ENCODE data around the gene BCR. TPM values are rescaled to one million over a fixed set of nuclear protein-coding genes. Genes with fewer than 3 reads are reported as not detected.

Gene BCR
- total and polyA plus RNA-seq, 10 donors, result 15.2 to 64.8 (median 50.7) TPM

- TF ChIP-seq POLR2A (IDR thresholded peaks at IDR 0.05) (no peak), POLR2AphosphoS5 (IDR thresholded peaks at IDR 0.05) (no peak)
- TF ChIP-seq, protein P1, sequence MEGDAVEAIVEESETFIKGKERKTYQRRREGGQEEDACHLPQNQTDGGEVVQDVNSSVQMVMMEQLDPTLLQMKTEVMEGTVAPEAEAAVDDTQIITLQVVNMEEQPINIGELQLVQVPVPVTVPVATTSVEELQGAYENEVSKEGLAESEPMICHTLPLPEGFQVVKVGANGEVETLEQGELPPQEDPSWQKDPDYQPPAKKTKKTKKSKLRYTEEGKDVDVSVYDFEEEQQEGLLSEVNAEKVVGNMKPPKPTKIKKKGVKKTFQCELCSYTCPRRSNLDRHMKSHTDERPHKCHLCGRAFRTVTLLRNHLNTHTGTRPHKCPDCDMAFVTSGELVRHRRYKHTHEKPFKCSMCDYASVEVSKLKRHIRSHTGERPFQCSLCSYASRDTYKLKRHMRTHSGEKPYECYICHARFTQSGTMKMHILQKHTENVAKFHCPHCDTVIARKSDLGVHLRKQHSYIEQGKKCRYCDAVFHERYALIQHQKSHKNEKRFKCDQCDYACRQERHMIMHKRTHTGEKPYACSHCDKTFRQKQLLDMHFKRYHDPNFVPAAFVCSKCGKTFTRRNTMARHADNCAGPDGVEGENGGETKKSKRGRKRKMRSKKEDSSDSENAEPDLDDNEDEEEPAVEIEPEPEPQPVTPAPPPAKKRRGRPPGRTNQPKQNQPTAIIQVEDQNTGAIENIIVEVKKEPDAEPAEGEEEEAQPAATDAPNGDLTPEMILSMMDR (IDR thresholded peaks at IDR 0.05 in 8 of 11, conservative IDR thresholded peaks at IDR 0.05 in 3 of 11), result no peak
- WGBS, 5 donors, result 77 to 91% (median 80%) methylated on average over 7 of the region's 7 CpGs
- H3K27ac ChIP-seq, result peak overlapping the region in 6 of 8 donors; percentile 81 to 98 (median 88)
- DNase-seq, result peak; percentile 85
- H3K4me1 ChIP-seq, result peaks cover 0 to 65% (median 26%) of the 10 kb centered on the region in 6 donors
- intact Hi-C loops (cut with DNase I; ENCODE audit: low total_unique reads), result no loop called here
- H3K9me3 ChIP-seq, result no peaks in the 10 kb centered on the region
- peak overlapping the region in 1 of 8 donors; percentile 28 for H3K4me3 ChIP-seq
- H3K27me3 ChIP-seq (replicated peaks in 1 of 7), result no peaks in the 10 kb centered on the region
- peaks cover 0 to 7% (median 0%) of the 10 kb centered on the region in 6 donors for H3K36me3 ChIP-seq
Observed at GRCh38 chr22:23153994-23154393, 26.3 kb upstream of the BCR start.

DNA sequence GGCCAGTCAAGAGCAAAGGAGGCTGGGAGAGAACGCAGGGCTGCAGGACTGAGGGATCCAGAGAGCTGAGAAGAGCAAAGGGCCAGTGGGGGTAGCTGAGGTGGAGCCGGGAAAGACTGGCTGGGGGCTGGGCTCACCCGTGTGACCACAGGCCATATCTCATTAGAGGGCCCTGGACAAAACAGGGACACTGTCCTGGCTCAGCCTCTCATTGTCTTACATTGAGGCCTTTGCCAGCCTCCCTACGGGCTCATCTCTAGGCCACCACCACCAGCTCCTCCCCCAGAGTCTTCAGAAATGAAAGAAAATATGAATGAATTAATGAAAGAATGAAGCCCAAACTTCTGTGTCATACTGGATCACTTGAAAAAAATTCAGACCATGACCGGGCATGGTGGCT is 25.8 kb upstream of the BCR start:
- H3K36me3 ChIP-seq, result peaks cover 0 to 6% (median 0%) of the 10 kb centered on the region in 6 donors
- TF ChIP-seq POLR2A (IDR thresholded peaks at IDR 0.05), result no peak
- no peak for TF ChIP-seq POLR2AphosphoS5 (IDR thresholded peaks at IDR 0.05)
- TF ChIP-seq, protein P1 (IDR thresholded peaks at IDR 0.05 in 8 of 11, conservative IDR thresholded peaks at IDR 0.05 in 3 of 11), result no peak
- intact Hi-C loops (cut with DNase I; ENCODE audit: low total_unique reads), result no loop called here

DNA sequence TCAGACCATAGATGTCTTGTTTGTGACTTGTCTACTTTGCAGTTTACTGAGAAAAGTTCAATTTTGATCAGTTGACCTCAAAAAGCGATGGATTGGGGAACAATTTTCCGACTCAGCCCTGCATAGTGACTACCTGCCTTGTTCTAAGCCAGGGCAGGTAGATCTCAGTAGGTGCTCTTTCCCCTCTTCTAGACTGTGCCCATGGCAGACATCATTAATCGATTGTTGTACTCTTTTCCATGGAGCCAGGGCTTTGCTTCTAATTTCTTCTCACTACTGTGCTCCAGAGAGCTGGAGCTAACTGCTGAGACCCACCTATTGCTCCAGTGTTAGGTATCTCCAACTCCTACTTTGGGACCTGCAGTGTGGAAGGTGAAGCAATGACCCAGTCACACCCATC is 25.2 kb upstream of the BCR start:
- no peak for DNase-seq
- H3K27me3 ChIP-seq (replicated peaks in 1 of 7), result no peaks in the 10 kb centered on the region
- H3K36me3 ChIP-seq, result no peaks in the 10 kb centered on the region
- TF ChIP-seq POLR2AphosphoS5 (IDR thresholded peaks at IDR 0.05), result no peak
- no peak for TF ChIP-seq POLR2A (IDR thresholded peaks at IDR 0.05)
- TF ChIP-seq, protein P1 (IDR thresholded peaks at IDR 0.05 in 8 of 11, conservative IDR thresholded peaks at IDR 0.05 in 3 of 11), result no peak
- 95 to 99% (median 96%) methylated on average over 3 of the region's 3 CpGs for WGBS, 5 donors
- intact Hi-C loops (cut with DNase I; ENCODE audit: low total_unique reads), result no loop called here
- H3K4me3 ChIP-seq, result no peak overlapping the region
- peaks cover 0 to 62% (median 26%) of the 10 kb centered on the region in 6 donors for H3K4me1 ChIP-seq
- no peaks in the 10 kb centered on the region for H3K9me3 ChIP-seq
- peak overlapping the region in 1 of 8 donors; percentile 98 for H3K27ac ChIP-seq

More for the DNA sequence above, 25.8 kb upstream of the BCR start:
- Histone ChIP-seq H3K4me1 (peaks cover 0 to 68% (median 26%) of the 10 kb centered on the region in 6 donors), H3K9me3 (no peaks in the 10 kb centered on the region), H3K4me3 (no peak overlapping the region), H3K27me3 (replicated peaks in 1 of 7) (no peaks in the 10 kb centered on the region), H3K27ac (peak overlapping the region in 4 of 8 donors; percentile 81 to 98 (median 92))
- DNase-seq, result peak; percentile 65
- WGBS, 5 donors, result 90 to 100% (median 94%) methylated on average over 5 of the region's 5 CpGs

- TF ChIP-seq, protein P1 (IDR thresholded peaks at IDR 0.05 in 8 of 11, conservative IDR thresholded peaks at IDR 0.05 in 3 of 11), result no peak
- TF ChIP-seq POLR2AphosphoS5 (IDR thresholded peaks at IDR 0.05) (no peak), POLR2A (IDR thresholded peaks at IDR 0.05) (no peak)
- Histone ChIP-seq H3K27ac (no peak overlapping the region), H3K4me1 (peaks cover 0 to 57% (median 26%) of the 10 kb centered on the region in 6 donors), H3K36me3 (no peaks in the 10 kb centered on the region), H3K9me3 (no peaks in the 10 kb centered on the region), H3K27me3 (replicated peaks in 1 of 7) (no peaks in the 10 kb centered on the region), H3K4me3 (no peak overlapping the region)
- intact Hi-C loops (cut with DNase I; ENCODE audit: low total_unique reads), result no loop called here
- WGBS, 5 donors, result 87 to 97% (median 94%) methylated on average over 9 of the region's 9 CpGs
- peak; percentile 47 for DNase-seq
Observed at GRCh38 chr22:23155831-23156230, 24.5 kb upstream of the BCR start.
